IPS-20b (cell line): ENCODE data around the gene KIF26B.

Experiments
- H3K27ac ChIP-seq: one replicate; pipeline ENCODE4 v1.5.1; 2013; ENCODE audit warnings: low read length
- H3K27me3 ChIP-seq: 2 replicates; pipeline ENCODE4 v1.6.1; 2013; ENCODE audit warnings: mild to moderate bottlenecking, low read length, inconsistent platforms; ENCODE audit not compliant: insufficient read depth
- H3K36me3 ChIP-seq: 2 replicates; pipeline ENCODE4 v1.6.1; 2013; ENCODE audit warnings: low read depth, mild to moderate bottlenecking, inconsistent platforms, low read length, moderate library complexity; ENCODE audit not compliant: insufficient read depth
- H3K4me1 ChIP-seq: 2 replicates; pipeline ENCODE4 v1.6.1; 2013; ENCODE audit warnings: mild to moderate bottlenecking, control low read depth, inconsistent platforms, low read length, moderate library complexity; ENCODE audit not compliant: insufficient read depth
- H3K4me3 ChIP-seq: 2 replicates; pipeline ENCODE4 v1.5.1; 2013; ENCODE audit warnings: mild to moderate bottlenecking, low read length, inconsistent platforms
- H3K9ac ChIP-seq: 2 replicates; pipeline ENCODE4 v1.6.1; 2013; ENCODE audit warnings: low read depth, mild to moderate bottlenecking, inconsistent platforms, low read length, moderate library complexity
- H3K9me3 ChIP-seq: 2 replicates; pipeline ENCODE4 v1.6.1; 2013; ENCODE audit warnings: mild to moderate bottlenecking, low read depth, low read length, inconsistent platforms; ENCODE audit not compliant: insufficient read depth

KIF26B gene

GRCh38 chr1:245158913-245159312 is 4.1 kb downstream of the KIF26B start:
- Histone ChIP-seq H3K9ac (no peak overlapping the region), H3K4me3 (no peak overlapping the region), H3K27ac (no peak overlapping the region), H3K4me1 (peaks cover 3% of the 10 kb centered on the region; the same call in 1 of the 2 replicates), H3K27me3 (peaks cover 50% of the 10 kb centered on the region), H3K9me3 (no peaks in the 10 kb centered on the region), H3K36me3 (no peaks in the 10 kb centered on the region)

GRCh38 chr1:245160288-245160687 is 5.5 kb downstream of the KIF26B start:
- Histone ChIP-seq H3K9ac (no peak overlapping the region), H3K27ac (no peak overlapping the region), H3K4me1 (no peaks in the 10 kb centered on the region), H3K4me3 (no peak overlapping the region), H3K9me3 (no peaks in the 10 kb centered on the region), H3K27me3 (peaks cover 37% of the 10 kb centered on the region), H3K36me3 (no peaks in the 10 kb centered on the region)

- no peak overlapping the region for H3K4me3 ChIP-seq
- no peaks in the 10 kb centered on the region for H3K4me1 ChIP-seq
- H3K9ac ChIP-seq: no peak overlapping the region
- H3K9me3 ChIP-seq: no peaks in the 10 kb centered on the region
- no peak overlapping the region for H3K27ac ChIP-seq
- H3K27me3 ChIP-seq: peaks cover 31% of the 10 kb centered on the region
- H3K36me3 ChIP-seq: no peaks in the 10 kb centered on the region
These were observed 6.1 kb downstream of the KIF26B start for GRCh38 chr1:245160741-245161400.

- Histone ChIP-seq H3K4me1 (peaks cover 10% of the 10 kb centered on the region), H3K9me3 (no peaks in the 10 kb centered on the region), H3K4me3 (no peak overlapping the region), H3K27me3 (peaks cover 23% of the 10 kb centered on the region), H3K36me3 (no peaks in the 10 kb centered on the region), H3K27ac (no peak overlapping the region), H3K9ac (no peak overlapping the region)
These were observed 7.1 kb downstream of the KIF26B start for GRCh38 chr1:245161866-245162265.

GRCh38 chr1:245166471-245166885 is 11.7 kb downstream of the KIF26B start:
- Histone ChIP-seq H3K27me3 (no peaks in the 10 kb centered on the region), H3K4me1 (peaks cover 11% of the 10 kb centered on the region), H3K27ac (no peak overlapping the region), H3K9ac (no peak overlapping the region), H3K4me3 (peak overlapping the region; percentile 41; the same call in 1 of the 2 replicates), H3K36me3 (no peaks in the 10 kb centered on the region), H3K9me3 (no peaks in the 10 kb centered on the region)

- no peaks in the 10 kb centered on the region for H3K36me3 ChIP-seq
- no peaks in the 10 kb centered on the region for H3K27me3 ChIP-seq
- no peak overlapping the region for H3K27ac ChIP-seq
- no peak overlapping the region for H3K4me3 ChIP-seq
- H3K4me1 ChIP-seq: peaks cover 11% of the 10 kb centered on the region
- no peak overlapping the region for H3K9ac ChIP-seq
- H3K9me3 ChIP-seq: no peaks in the 10 kb centered on the region
These were observed 13.3 kb downstream of the KIF26B start for GRCh38 chr1:245168086-245168485.

GRCh38 chr1:245168906-245169305 is 14.1 kb downstream of the KIF26B start:
- H3K9ac ChIP-seq: no peak overlapping the region
- H3K4me3 ChIP-seq: no peak overlapping the region
- H3K9me3 ChIP-seq: no peaks in the 10 kb centered on the region
- no peak overlapping the region for H3K27ac ChIP-seq
- H3K36me3 ChIP-seq: no peaks in the 10 kb centered on the region
- peaks cover 11% of the 10 kb centered on the region for H3K4me1 ChIP-seq
- H3K27me3 ChIP-seq: no peaks in the 10 kb centered on the region

- Histone ChIP-seq H3K36me3 (no peaks in the 10 kb centered on the region), H3K27me3 (no peaks in the 10 kb centered on the region), H3K9ac (no peak overlapping the region), H3K4me1 (peaks cover 11% of the 10 kb centered on the region), H3K4me3 (no peak overlapping the region), H3K27ac (no peak overlapping the region), H3K9me3 (no peaks in the 10 kb centered on the region)
These were observed 14.6 kb downstream of the KIF26B start for GRCh38 chr1:245169376-245169775.

GRCh38 chr1:245172026-245172425 is 17.2 kb downstream of the KIF26B start:
- no peaks in the 10 kb centered on the region for H3K9me3 ChIP-seq
- H3K9ac ChIP-seq: no peak overlapping the region
- H3K27me3 ChIP-seq: no peaks in the 10 kb centered on the region
- H3K4me1 ChIP-seq: no peaks in the 10 kb centered on the region; the same call in 1 of the 2 replicates
- H3K27ac ChIP-seq: no peak overlapping the region
- H3K36me3 ChIP-seq: no peaks in the 10 kb centered on the region
- no peak overlapping the region for H3K4me3 ChIP-seq

GRCh38 chr1:245172829-245173228 is 18.0 kb downstream of the KIF26B start:
- Histone ChIP-seq H3K27me3 (no peaks in the 10 kb centered on the region), H3K4me1 (no peaks in the 10 kb centered on the region), H3K9me3 (no peaks in the 10 kb centered on the region), H3K9ac (no peak overlapping the region), H3K4me3 (no peak overlapping the region), H3K27ac (no peak overlapping the region), H3K36me3 (no peaks in the 10 kb centered on the region)

GRCh38 chr1:245173446-245174211 is 18.8 kb downstream of the KIF26B start:
- H3K9me3 ChIP-seq: no peaks in the 10 kb centered on the region
- no peaks in the 10 kb centered on the region for H3K4me1 ChIP-seq
- H3K27ac ChIP-seq: no peak overlapping the region
- H3K9ac ChIP-seq: no peak overlapping the region
- no peaks in the 10 kb centered on the region for H3K27me3 ChIP-seq
- no peak overlapping the region for H3K4me3 ChIP-seq
- no peaks in the 10 kb centered on the region for H3K36me3 ChIP-seq
